ENCODE measurements around the gene BHMT2.

BHMT2 gene

GRCh38 chr5:79056847-79057246, 12.7 kb upstream of the BHMT2 start:
- in situ Hi-C loops (cut with MboI; ENCODE audit: low sequenced_read_pairs) = no loop called here

DNA sequence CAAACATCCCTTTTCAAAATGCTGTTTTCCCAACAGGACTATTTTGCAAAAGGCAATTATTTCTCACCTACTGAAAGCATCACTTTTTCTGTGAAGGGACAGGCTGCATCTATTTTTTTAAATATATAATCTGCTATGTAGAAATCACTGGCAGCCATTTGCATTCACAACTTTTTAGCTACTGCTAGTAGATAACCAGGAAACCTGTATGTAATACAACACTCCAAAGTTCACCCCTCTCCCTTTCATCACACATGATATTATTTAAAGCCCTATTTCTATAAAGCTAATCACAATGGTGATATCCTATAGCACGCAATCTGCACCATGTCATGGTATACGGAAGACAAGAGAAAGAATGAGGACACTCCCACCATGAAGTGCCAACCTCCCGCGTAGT, 9.9 kb upstream of the BHMT2 start:
- in situ Hi-C loops (cut with MboI; ENCODE audit: low sequenced_read_pairs) = no loop called here

GRCh38 chr5:79062436-79062835, 7.1 kb upstream of the BHMT2 start:
- in situ Hi-C loops (cut with MboI; ENCODE audit: low sequenced_read_pairs) = no loop called here

DNA sequence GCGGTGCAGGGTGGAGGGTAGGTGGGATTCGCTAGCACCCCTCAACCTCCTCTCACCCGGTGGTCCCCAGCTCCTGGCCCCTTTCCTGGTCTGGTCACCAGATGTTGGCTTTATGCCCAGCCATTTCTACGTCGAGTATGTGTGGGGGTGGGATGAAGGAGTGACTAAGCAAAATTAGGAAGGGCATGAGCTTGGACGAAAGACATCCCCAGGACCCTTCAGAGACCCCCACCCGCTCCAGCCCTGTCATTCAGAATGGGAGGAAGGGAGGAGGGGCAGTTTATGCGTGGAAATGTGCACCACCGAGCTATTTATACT, 742 bp downstream of the BHMT2 start:
- in situ Hi-C loops (cut with MboI; ENCODE audit: low sequenced_read_pairs) = no loop called here

DNA sequence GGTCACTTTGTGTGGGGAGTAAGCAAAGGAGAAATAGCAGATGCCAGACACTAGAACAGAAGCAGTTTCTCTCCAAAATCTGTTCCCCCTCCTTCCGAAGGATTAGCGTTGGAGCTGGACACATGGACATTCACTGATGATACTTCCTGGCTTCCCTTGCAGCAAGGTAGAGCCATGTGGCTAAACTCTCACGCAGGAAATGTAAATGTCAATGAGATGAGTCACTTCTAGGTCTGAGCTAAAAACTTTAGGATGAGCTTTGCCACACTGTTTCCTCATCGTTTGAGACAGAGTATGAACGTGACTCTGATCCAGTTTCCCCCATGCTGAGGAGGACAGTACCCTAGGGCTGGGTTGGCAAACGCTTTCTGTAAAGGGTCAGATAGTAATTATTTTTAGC, 5.1 kb downstream of the BHMT2 start:
- in situ Hi-C loops (cut with MboI; ENCODE audit: low sequenced_read_pairs) = no loop called here

DNA sequence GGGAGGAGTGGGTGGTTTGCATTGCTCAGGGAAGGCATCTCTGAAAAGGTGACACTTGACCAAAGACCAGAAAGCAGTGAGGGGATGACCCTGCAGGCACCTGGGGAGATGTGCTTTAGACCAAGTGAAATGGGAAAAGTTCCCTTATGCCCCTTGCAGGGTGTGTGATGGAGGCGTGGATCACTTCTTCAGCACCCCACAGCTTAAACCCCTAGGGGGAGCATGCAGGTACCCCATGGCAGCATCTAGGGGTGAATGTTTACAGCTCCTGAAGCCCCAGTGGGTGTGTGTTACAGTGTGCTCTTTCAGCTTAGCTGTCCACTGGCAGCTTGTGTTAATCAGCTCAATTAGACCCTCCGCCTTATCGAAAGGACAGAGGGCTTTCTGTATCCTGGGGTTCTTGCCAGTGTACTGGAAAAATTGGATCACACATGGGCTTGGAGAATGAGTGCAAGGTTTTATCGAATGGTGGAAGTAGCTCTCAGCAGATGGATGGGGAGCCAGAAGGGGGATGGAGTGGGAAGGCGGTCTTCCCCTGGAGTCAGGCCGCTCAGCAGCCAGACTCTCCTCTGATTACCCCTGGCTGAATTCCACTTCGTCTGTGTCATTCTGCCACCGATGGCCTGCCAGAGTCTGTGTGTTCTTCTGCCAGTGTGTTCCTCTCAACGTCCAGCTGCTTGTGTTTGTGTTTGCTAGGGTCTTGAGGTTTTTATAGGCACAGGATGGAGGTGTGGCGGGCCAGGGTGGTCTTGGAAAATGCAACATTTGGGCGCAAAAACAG, 6.3 kb downstream of the BHMT2 start:
- in situ Hi-C loops (cut with MboI; ENCODE audit: low sequenced_read_pairs) = no loop called here

- in situ Hi-C loops (cut with MboI; ENCODE audit: low sequenced_read_pairs) = no loop called here
These were observed 7.3 kb downstream of the BHMT2 start for GRCh38 chr5:79076819-79077218.

- in situ Hi-C loops (cut with MboI; ENCODE audit: low sequenced_read_pairs) = no loop called here
These were observed 8.3 kb downstream of the BHMT2 start for GRCh38 chr5:79077680-79078365.

GRCh38 chr5:79080804-79081203, 11.2 kb downstream of the BHMT2 start:
- in situ Hi-C loops (cut with MboI; ENCODE audit: low sequenced_read_pairs) = no loop called here

GRCh38 chr5:79081779-79082178, 12.2 kb downstream of the BHMT2 start:
- in situ Hi-C loops (cut with MboI; ENCODE audit: low sequenced_read_pairs) = no loop called here

- in situ Hi-C loops (cut with MboI; ENCODE audit: low sequenced_read_pairs) = no loop called here
These were observed 16.5 kb downstream of the BHMT2 start for GRCh38 chr5:79086116-79086515.

DNA sequence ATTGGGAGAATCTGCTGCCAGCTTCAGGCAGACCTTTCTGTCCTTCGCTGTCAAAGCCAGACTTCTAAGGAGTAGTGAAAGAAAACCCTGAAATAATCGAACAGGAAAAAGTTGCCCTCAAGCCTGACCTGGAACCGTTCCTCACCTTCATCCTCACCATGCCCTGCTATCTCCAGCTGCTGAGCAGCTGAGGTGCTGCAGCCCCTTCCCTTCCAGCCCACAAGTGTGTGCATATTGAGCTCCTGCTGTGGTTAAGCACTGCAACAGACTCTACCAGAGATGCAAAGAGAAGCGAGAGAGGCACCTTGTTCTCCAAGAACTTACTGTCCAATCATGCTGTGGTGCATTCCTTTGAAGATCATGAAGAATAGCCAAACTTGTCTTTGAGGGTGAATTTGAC, 18.9 kb downstream of the BHMT2 start:
- in situ Hi-C loops (cut with MboI; ENCODE audit: low sequenced_read_pairs) = no loop called here

GRCh38 chr5:79091064-79091463, 21.5 kb downstream of the BHMT2 start:
- in situ Hi-C loops (cut with MboI; ENCODE audit: low sequenced_read_pairs) = no loop called here

- in situ Hi-C loops (cut with MboI; ENCODE audit: low sequenced_read_pairs) = no loop called here
These were observed 24.2 kb downstream of the BHMT2 start for GRCh38 chr5:79093762-79094161.

GRCh38 chr5:79105868-79106267, 36.3 kb downstream of the BHMT2 start:
- in situ Hi-C loops (cut with MboI; ENCODE audit: low sequenced_read_pairs) = no loop called here

GRCh38 chr5:79107020-79107796, 37.6 kb downstream of the BHMT2 start:
- in situ Hi-C loops (cut with MboI; ENCODE audit: low sequenced_read_pairs) = no loop called here

GRCh38 chr5:79108086-79108485, 38.5 kb downstream of the BHMT2 start:
- in situ Hi-C loops (cut with MboI; ENCODE audit: low sequenced_read_pairs) = no loop called here

- in situ Hi-C loops (cut with MboI; ENCODE audit: low sequenced_read_pairs) = no loop called here
These were observed 39.2 kb downstream of the BHMT2 start for GRCh38 chr5:79108792-79109191.

DNA sequence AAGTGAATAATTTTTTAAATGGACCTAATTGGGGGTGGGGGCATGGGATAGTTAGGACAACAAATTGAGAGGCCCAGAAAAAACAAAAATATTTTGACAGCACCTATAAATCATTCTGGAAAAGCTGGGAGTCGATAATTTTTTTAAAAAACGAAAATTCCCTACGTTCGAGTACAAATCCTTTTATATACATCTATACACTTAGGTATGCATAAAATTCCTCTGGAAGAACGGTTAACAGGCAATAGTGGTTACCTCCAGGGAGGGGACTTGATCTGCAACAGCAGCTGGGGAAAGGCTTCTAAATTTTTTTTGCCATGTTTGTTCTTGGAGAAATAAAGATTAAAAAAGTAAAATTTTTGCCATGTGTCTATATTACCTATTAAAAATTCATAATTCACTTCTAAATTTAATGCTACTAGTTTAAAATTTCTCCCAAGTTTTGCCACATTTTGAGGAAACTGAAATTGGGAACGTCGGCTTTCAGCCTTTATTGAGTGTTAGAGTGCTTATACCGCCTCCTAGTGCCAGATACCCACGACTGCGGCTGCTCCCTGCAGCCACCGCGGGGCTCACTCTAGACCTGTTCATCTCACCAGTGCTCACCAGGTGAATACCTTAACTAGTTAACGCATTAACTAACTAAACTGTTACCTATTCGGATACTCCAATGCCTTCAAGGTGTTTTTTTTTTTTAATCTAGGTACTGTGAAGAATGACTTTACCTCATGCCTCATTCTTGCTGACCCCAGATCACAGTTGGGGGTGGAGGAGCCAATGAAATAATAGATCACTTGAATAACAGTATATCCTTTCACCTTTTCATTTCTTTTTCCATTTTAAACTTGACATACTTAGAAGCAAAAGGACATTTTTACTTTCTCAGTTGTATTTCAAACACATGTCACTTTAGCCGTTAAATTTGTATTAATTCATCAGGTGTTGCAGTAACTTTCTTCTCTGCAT, 40.2 kb downstream of the BHMT2 start:
- in situ Hi-C loops (cut with MboI; ENCODE audit: low sequenced_read_pairs) = no loop called here

DNA sequence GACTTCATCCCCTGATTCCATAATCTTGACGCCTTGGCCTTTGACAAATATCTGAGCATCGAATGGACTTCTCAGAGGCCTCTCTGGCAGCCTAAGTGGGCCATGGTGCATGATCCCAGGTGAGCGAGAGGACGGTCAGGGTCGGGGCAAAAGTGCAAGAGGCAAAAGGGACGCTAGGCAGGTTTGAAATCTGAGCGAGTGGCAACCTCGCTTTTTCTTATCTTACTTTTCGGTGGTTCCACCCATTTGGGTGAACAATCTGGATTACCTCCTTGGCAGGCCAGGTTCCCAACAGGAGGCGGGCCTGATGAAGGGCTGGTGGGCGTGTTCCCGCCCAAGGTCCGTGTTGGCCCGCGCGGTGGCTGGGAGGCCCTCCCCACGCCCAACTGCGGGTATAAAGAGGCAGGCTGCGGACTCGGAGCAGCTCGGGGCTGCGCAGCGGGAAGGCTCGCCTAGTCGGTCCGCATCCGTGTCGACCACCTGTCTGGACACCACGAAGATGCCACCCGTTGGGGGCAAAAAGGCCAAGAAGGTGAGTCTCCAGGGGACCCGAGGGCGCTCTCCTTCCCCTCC, 41.9 kb downstream of the BHMT2 start, which contains the start of gene BHMT:
TSS of gene BHMT (plus strand) at position 423 of the 573 bp plus-strand sequence. CDS start at position 500, 77 bp downstream.
- in situ Hi-C loops (cut with MboI; ENCODE audit: low sequenced_read_pairs) = no loop called here

Measured in HL-60/S4 treated with retinoic acid at 250 ng/mL for 4 days and 3 days (cell line).